Left kidney (tissue), 2 donors: ENCODE results near the gene FBLN5. TPM values are rescaled to one million over a fixed set of nuclear protein-coding genes. Genes with fewer than 3 reads are reported as not detected.
"Not testable (repeated sequence)": the region's sequence is repeated elsewhere in the genome, so short reads cannot be mapped to it uniquely, and the experiment has no call there.

Source experiments
- DNase-seq: peaks from one replicate; pipeline ENCODE4 v3.0.0-alpha.2; 2013
- polyA plus RNA-seq: library from polyadenylated mRNA; unstranded; fragments of 120-200 nt; gene quantifications from one replicate; pipeline ENCODE4 v1.2.1, GENCODE V29; 2013; ENCODE audit not compliant: insufficient read length

Gene FBLN5
- polyA plus RNA-seq, 1 donor: 138 TPM

DNA sequence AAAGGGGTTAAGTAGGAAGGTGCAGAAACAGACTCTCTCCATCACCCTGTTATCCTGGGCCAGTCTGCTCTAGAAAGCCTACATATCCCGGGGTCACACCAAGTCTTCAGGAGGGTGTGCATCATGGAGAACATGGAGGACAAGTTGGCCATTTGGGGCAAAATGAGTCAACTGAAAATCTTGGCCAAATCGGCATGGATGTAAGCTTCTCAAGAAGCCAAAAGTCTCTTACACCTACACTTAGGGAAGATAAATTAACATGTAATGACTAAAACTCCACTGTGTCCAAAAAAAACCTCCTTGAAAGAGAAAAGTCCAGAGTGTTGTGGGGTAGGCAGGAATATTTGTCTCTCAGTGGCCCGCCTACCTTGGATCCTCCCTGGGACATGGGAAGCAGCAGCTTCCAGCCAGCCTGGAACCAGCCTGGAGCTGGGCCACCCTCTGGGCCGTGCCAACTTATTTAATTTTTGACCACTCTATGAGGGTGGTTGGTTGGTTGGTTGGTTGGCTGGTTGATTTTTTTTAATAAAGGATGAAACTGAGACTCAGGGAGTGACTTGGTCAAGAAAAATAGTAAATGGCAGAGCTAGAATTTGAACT is 62.3 kb downstream of the FBLN5 start:
- no peak for DNase-seq

- DNase-seq: no peak
Measured at GRCh38 chr14:91884664-91885063, 62.8 kb downstream of the FBLN5 start.

- peak; percentile 18 for DNase-seq
Measured at GRCh38 chr14:91883753-91884152, 63.7 kb downstream of the FBLN5 start.

- no peak for DNase-seq
Measured at GRCh38 chr14:91882776-91883175, 64.7 kb downstream of the FBLN5 start.

- no peak for DNase-seq
Measured at GRCh38 chr14:91882369-91882768, 65.1 kb downstream of the FBLN5 start.

DNA sequence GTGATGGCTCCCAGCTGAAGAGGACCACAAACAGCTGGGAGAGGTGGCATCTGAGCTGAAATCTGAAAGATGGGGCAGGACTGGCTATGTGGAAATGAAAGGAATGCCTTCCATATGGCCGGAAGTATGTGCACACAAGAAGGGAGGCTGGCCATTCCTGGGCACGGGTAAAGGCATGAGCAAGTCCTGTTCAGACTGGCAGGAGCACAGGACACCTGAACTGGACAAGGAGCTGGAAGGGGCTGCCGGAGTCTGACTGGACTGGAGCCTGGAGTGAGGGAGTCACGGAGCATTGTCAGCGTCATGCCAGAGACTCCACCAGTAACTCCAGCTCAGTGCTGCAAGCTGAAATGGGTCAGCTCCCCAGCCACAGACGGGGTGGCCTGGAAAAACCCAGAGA is 68.3 kb downstream of the FBLN5 start:
- DNase-seq: no peak

- no peak for DNase-seq
Measured at GRCh38 chr14:91878274-91878673, 69.2 kb downstream of the FBLN5 start.

DNA sequence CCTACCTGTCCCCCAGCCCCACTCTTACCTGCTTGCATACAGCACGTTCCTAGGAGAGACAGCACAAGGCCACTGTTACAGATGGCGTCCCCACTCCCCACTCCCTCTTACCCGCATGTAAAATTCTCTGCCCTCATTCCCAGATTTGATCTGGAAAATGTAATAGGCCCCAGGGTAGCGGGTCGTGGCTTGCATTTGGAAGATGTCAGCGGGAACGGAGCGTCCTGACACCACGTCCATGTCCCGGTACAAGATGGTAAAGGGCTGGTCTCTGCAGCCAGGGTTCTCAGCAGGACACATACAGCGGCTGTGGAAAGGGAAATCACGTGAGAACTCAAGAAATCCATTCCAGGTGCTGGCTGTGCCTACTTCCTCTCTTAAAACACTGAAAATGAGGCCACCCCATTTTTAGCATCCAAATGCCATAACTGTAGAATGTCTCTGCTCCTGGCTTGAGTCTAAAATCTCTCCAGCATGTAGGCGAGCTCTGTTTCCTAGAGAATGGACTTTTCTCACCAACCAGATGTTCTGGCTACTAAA is 70.0 kb downstream of the FBLN5 start:
- DNase-seq: no peak

DNA sequence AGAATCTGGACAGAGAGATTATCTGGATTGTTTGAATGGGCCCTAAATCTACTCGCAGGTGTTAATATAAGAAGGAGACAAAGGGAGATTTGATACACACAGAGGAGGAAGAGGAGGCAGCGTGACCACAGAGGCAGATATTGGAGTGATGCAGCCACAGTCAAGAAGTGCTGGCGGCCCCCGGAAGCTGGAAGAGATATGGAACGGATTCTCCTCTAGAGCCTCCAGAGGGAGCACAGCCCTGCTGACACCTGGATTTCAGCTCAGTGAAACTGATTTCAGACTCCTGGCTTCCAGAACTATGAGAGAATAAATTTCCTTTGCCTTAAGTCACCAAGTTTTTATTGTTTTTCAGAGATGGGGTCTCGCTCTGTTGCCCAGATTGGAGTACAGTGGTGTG is 71.0 kb downstream of the FBLN5 start:
- DNase-seq: no peak

DNA sequence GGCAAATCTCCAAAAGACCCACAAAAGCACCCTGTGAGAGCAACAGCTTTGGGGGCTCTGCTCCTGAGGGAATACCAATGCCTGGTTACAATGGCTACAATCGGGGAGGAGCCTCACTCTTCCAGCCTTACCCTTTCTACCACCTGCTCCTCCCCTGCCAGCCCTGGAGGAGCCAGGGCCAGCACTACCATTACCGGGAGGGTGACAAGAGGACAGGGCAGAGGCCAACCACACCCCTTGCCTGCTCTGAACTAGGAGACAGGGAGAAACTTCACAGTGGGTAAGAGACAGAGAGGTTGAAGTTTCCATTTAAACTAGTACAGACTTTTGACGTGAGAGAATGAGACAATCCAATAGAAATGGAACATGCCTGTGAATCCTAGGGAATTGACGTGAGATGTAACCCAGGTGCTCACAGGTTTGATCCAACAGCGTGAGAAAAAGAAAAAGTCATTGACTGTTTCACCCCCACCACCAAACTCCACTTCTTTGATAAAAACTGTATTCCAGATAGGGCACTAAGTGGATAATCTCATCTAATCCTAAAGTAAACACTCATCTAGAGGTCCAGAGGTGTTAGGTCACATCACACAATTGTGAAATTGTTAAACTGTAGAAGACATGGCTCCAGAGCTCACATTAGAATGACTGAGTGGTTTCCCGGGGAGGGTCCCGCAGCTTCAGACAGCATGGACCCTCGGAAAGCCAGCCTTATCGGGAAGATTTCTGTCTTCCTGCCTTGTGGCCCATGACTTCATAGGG is 71.8 kb downstream of the FBLN5 start:
- DNase-seq: no peak

DNA sequence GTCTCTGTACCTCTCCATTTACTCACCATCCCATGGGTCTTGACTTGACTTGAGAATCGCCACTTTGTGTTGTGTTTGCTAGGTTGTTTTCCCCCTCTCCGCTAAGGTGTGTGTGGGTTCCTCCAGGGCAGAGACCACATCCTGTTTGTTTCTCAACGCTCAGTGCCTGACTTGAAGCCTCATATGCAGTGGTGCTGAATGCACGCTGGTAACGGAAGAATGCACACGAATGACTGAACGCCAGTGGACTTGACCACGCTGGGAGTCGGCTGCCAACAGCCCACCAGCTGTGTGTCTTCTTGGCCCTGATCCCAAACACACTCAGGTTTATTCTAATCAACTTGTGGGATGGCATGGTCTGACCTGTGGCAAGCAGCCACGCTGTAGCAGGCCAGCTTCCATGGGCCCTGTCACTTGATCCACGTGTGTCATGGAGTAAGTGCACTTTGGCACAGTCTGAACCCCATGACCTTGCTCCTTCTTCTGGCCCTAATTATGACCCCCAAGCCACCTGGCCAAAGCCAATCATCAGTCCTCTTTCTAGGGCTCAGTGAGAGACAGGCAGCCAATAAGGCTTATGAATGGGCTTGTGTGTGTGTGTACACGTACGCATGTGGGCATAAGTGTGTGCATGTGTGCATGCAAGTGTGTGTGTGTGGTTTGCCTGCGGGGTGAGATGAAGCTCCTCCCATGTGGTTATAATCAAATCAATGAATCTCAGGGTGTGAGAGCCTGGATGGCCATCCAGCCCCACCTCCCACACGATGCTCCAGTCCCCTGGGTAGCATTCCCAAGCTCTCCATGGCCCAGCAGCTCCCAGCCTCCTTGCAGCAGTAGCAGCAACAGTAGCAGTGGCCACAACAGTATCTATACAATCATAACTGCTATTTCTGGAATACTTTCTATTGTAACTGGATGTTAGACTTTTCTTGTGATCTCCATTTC is 73.8 kb downstream of the FBLN5 start:
- DNase-seq: no peak

DNA sequence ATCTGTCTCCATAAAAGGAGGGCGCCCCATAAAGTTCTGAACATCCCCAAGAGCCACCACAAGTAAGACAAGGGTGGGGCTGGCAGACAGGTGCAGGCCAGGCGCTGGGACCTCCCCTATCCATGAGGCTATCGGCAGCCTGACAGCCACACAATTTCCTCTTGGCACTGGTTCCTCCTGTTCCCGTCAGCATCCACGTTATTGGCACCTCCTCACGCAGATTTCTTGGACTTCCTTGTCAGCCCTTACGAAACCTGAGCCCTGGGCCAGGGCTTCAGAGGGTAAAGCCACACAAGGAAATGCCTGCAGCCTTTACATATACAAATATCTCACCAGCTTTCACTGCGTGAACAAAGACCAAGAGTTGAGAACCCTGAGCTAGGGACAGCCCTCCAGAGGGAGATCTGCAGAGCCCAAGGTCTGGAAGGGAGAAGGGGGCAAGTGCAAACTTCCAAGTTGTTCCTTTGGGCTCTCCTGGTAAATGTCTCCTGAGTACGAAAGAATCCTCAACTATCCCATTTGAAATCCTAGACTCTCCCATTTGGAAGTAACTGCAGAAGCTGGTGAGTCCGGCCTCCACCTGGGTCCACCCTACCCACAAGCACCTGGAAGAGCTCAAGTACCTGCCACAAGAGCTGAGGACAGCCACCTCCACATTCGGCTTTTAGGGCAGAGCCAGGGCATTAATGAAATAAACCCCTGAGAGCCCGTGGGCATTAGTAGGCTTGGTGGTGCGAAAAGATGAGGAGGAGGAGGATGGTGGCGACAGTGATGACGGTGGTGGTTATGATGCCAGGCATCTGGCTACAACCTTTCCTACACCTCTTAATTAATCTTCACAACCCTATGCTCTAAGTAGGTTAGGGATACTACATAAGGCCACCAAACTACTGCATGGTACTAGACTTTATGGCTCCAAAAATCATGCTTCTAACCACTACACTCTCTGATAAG is 74.7 kb downstream of the FBLN5 start:
- DNase-seq: no peak

DNA sequence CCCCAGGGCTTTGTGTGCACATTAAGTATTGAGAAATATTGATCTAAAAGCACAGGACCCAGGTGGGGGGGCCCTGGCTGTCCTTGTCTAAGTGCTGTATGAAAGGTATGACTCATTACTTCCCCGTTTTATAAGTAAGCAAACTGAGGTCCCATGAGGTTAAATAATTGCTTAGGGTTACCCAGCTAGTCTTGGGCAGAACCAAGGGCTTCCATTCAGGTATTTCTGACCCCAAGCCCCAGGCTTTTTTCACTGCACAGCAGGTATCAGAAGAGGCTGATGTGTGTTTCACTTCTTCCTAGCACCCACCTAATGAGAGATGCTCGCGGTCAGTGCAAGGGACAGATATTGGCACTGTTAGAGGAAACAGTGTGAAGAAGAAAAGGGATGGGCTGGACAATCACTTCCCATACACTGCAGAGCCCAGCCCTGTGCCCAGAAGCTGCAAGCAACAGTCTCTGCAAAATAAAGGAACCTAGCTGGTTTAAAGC is 75.4 kb downstream of the FBLN5 start:
- no peak for DNase-seq

- DNase-seq: not testable (repeated sequence)
Measured at GRCh38 chr14:91871401-91871800, 76.1 kb downstream of the FBLN5 start.

DNA sequence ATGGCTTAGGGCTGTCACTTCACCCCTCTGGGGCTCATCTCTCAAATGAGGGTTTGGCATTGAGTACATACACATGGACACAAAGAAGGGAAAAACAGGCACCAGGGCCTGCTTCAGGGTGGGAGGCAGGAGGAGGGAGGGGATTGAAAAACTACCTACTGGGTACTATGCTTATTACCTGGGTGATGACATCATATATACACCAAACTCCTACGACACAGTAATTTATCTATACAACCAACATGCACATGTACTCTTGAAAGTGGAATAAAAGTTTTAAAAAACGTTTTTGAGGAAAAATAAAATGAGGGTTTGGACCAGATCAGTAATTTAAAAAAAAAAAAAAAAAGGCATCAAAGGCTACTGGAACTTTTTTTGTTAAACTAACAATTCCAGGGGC is 76.6 kb downstream of the FBLN5 start:
- no peak for DNase-seq

DNA sequence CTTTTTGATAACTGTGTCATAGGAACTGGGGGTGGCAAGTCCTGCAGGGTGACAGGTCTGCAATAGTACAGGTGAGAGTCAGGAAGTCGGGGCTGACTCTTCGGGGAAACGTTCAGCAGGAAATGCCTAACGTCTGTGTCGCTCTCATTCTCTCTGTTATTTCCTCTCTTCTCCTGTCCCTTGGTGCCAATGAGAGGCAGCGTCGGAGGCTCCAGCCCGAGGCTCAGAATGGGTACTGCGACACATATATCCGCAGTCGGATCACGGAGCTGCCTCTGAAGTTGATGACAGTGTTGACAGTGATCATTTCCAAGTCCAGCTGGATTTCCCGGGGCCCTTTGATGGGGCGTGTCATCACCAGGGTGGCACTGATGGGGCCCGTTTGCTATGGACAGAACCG is 77.5 kb downstream of the FBLN5 start:
- DNase-seq: no peak

GRCh38 chr14:91869556-91869955 is 77.9 kb downstream of the FBLN5 start:
- DNase-seq: no peak

GRCh38 chr14:91867316-91867988 is 80.0 kb downstream of the FBLN5 start, which contains the start of gene TC2N:
TSS of gene TC2N (minus strand) at chr14:91867536. CDS start at chr14:91813769, 53,767 bp downstream.
- no peak for DNase-seq

DNA sequence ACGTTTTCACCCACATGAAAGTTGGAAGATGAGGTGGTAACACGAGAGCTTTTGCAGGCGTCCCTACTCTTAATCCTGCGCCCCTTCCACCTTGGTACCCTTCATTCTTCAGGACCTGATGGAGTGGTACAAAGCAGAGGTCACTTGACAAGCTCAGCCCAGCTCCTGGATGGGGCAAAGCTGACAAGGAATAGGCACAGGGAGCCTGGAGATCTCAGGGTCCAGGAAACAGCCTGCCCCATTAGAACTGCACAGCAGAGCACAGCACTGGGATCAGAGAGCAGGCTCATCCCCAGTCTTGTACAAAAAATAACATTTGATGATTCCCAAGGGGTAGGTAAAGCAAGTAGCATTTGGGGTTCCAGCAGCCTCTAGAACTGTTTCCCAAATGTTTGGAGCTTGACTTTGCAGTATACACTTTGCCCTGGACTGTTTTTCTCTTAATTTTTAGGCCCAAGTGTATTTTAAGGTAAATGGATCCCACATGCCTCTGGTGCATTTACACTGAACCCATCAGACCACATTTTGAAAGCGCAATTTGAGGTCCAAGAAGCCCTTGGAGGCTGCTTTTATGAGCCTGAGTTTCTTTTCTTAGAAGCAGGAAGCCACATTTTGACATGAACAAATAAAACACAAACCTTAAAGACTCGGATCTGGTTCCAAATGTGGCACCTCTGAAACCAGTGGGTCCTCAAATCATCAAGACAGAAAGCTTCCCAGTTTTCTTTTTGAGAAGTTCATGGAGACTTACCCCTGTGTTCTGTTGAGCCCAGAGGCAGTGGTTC is 80.8 kb downstream of the FBLN5 start:
- DNase-seq: no peak

DNA sequence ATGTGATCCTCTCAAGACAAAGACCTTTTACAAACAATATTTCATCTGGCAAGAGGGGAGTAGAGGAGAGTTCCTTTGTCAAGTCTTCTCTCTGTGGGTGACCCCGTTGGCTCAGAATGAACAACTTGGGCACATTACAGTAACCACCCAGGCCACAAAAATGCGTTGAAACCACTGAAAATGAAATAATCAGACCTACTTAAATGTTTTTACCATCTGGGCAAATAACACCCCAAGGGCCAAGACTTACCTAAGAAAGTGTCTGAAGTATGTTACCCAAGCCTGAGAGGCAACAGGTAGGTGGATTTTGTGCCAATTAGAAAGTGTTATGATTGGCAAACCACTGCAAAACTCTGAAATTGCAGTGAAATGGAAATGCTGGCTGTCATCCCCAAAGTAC is 81.4 kb downstream of the FBLN5 start:
- no peak for DNase-seq
